Measurements from ENCODE around the gene IL21. TPM values are rescaled to one million over a fixed set of nuclear protein-coding genes. Genes with fewer than 3 reads are reported as not detected.

The IL21 gene
- total RNA-seq, result 10 to 100 TPM; 65.1 to 67.0 TPM

GRCh38 chr4:122621016-122621507, at the start of gene IL21:
Gene IL21 (minus strand): TSS chr4:122621066. CDS start chr4:122621011, 55 bp downstream.
- peak within 1 kb of the TSS; percentile 87 for H3K27ac Mint-ChIP-seq
- no peaks in the 10 kb centered on the region for H3K9me3 Mint-ChIP-seq
- CTCF ChIA-PET, result interaction anchor here (0.8 to 1.6 kb wide), 4 partner anchors 9 to 96 kb away, joined by 3 to 7 read pairs (median 5); no protein-coding TSS in a partner anchor
- POLR2A ChIA-PET, result interaction anchor here (1.1 to 2.5 kb wide), 6 partner anchors 9 to 84 kb away, joined by 4 to 10 read pairs (median 8); no protein-coding TSS in a partner anchor
- peaks cover 67% of the 10 kb centered on the region for H3K36me3 Mint-ChIP-seq
- peaks cover 70% of the 10 kb centered on the region for H3K4me1 Mint-ChIP-seq (ENCODE audit: low read depth)
- intact Hi-C loops (cut with micrococcal nuclease), result loop anchor here (1.0 to 10.0 kb wide), 8 partner anchors 11 to 774 kb away; partner anchors contain the start of gene SPRY1
- H3K4me3 Mint-ChIP-seq, result peak within 1 kb of the TSS; percentile 76
- DNase-seq, result peak; percentile 56
- no peaks in the 10 kb centered on the region for H3K27me3 Mint-ChIP-seq

GRCh38 chr4:122669911-122670738, 49.3 kb upstream of the IL21 start:
- peak overlapping the region; percentile 29 for H3K27ac Mint-ChIP-seq
- CTCF ChIA-PET, result interaction anchor here (0.9 to 1.4 kb wide), 2 partner anchors 9 to 15 kb away, joined by 4 read pairs; no protein-coding TSS in a partner anchor
- intact Hi-C loops (cut with micrococcal nuclease), result loop anchor here (5.0 kb wide), 1 partner anchor 163 kb away; no protein-coding TSS in a partner anchor
- H3K9me3 Mint-ChIP-seq, result peaks cover 7% of the 10 kb centered on the region
- no peak for DNase-seq
- POLR2A ChIA-PET, result no interaction called here
- H3K4me3 Mint-ChIP-seq, result no peak overlapping the region
- peaks cover 6% of the 10 kb centered on the region for H3K36me3 Mint-ChIP-seq
- peaks cover 69% of the 10 kb centered on the region for H3K4me1 Mint-ChIP-seq (ENCODE audit: low read depth)
- no peaks in the 10 kb centered on the region for H3K27me3 Mint-ChIP-seq

GRCh38 chr4:122668241-122668640, 47.4 kb upstream of the IL21 start:
- POLR2A ChIA-PET, result no interaction called here
- CTCF ChIA-PET, result interaction anchor here (1.0 kb wide), 2 partner anchors 32 to 67 kb away, joined by 3 read pairs; no protein-coding TSS in a partner anchor
- no peak for DNase-seq
- Mint-ChIP-seq H3K36me3 (peaks cover 6% of the 10 kb centered on the region), H3K4me3 (no peak overlapping the region), H3K4me1 (ENCODE audit: low read depth) (peaks cover 68% of the 10 kb centered on the region), H3K27ac (peak overlapping the region; percentile 84), H3K27me3 (no peaks in the 10 kb centered on the region), H3K9me3 (peaks cover 7% of the 10 kb centered on the region)
- intact Hi-C loops (cut with micrococcal nuclease), result loop anchor here (5.0 kb wide), 1 partner anchor 161 kb away; no protein-coding TSS in a partner anchor

- Mint-ChIP-seq H3K36me3 (peaks cover 6% of the 10 kb centered on the region), H3K4me3 (peak overlapping the region; percentile 14), H3K9me3 (peaks cover 7% of the 10 kb centered on the region), H3K27me3 (no peaks in the 10 kb centered on the region), H3K4me1 (ENCODE audit: low read depth) (peaks cover 74% of the 10 kb centered on the region), H3K27ac (peak overlapping the region; percentile 93)
- intact Hi-C loops (cut with micrococcal nuclease), result loop anchor here (1.0 to 5.0 kb wide), 7 partner anchors 21 to 208 kb away; no protein-coding TSS in a partner anchor
- ChIA-PET CTCF (interaction anchor here (0.7 to 1.6 kb wide), 3 partner anchors 12 to 89 kb away, joined by 3 to 8 read pairs (median 4); no protein-coding TSS in a partner anchor), POLR2A (interaction anchor here (0.6 to 4.1 kb wide), 6 partner anchors 34 to 179 kb away, joined by 3 to 10 read pairs (median 5); partner anchors contain the start of gene IL21)
- no peak for DNase-seq
Measured at GRCh38 chr4:122666527-122667245, 45.8 kb upstream of the IL21 start.

GRCh38 chr4:122665161-122665929, 44.5 kb upstream of the IL21 start:
- POLR2A ChIA-PET, result interaction anchor here (1.1 to 4.1 kb wide), 3 partner anchors 32 to 45 kb away, joined by 4 to 10 read pairs (median 6); partner anchors contain the start of gene IL21
- Mint-ChIP-seq H3K9me3 (no peaks in the 10 kb centered on the region), H3K36me3 (no peaks in the 10 kb centered on the region), H3K4me1 (ENCODE audit: low read depth) (peaks cover 75% of the 10 kb centered on the region), H3K27ac (peak overlapping the region; percentile 93), H3K27me3 (no peaks in the 10 kb centered on the region), H3K4me3 (no peak overlapping the region)
- no peak for DNase-seq
- CTCF ChIA-PET, result interaction anchor here (1.0 to 1.6 kb wide), 8 partner anchors 8 to 87 kb away, joined by 3 to 8 read pairs (median 4); no protein-coding TSS in a partner anchor
- intact Hi-C loops (cut with micrococcal nuclease), result loop anchor here (5.0 kb wide), 1 partner anchor 158 kb away; no protein-coding TSS in a partner anchor

- peaks cover 81% of the 10 kb centered on the region for H3K4me1 Mint-ChIP-seq (ENCODE audit: low read depth)
- H3K27me3 Mint-ChIP-seq, result no peaks in the 10 kb centered on the region
- POLR2A ChIA-PET, result interaction anchor here (0.6 to 4.1 kb wide), 2 partner anchors 44 to 47 kb away, joined by 4 to 10 read pairs; partner anchors contain the start of gene IL21
- H3K36me3 Mint-ChIP-seq, result no peaks in the 10 kb centered on the region
- H3K4me3 Mint-ChIP-seq, result peak overlapping the region; percentile 51
- CTCF ChIA-PET, result no interaction called here
- intact Hi-C loops (cut with micrococcal nuclease), result loop anchor here (1.0 kb wide), 2 partner anchors 43 to 62 kb away; partner anchors contain the start of gene IL21
- peak; percentile 18 for DNase-seq
- peak overlapping the region; percentile 92 for H3K27ac Mint-ChIP-seq
- no peaks in the 10 kb centered on the region for H3K9me3 Mint-ChIP-seq
Measured at GRCh38 chr4:122663814-122664610, 43.1 kb upstream of the IL21 start.

GRCh38 chr4:122663291-122663690, 42.4 kb upstream of the IL21 start:
- ChIA-PET CTCF (no interaction called here), POLR2A (interaction anchor here (4.1 kb wide), 1 partner anchor 43 kb away, joined by 10 read pairs; the partner anchor contains the start of gene IL21)
- no peaks in the 10 kb centered on the region for H3K36me3 Mint-ChIP-seq
- H3K4me1 Mint-ChIP-seq (ENCODE audit: low read depth), result peaks cover 80% of the 10 kb centered on the region
- H3K4me3 Mint-ChIP-seq, result no peak overlapping the region
- no peaks in the 10 kb centered on the region for H3K9me3 Mint-ChIP-seq
- intact Hi-C loops (cut with micrococcal nuclease), result no loop called here
- H3K27me3 Mint-ChIP-seq, result no peaks in the 10 kb centered on the region
- H3K27ac Mint-ChIP-seq, result peak overlapping the region; percentile 92
- DNase-seq, result no peak

GRCh38 chr4:122662701-122663100, 41.8 kb upstream of the IL21 start:
- no peaks in the 10 kb centered on the region for H3K9me3 Mint-ChIP-seq
- intact Hi-C loops (cut with micrococcal nuclease), result no loop called here
- CTCF ChIA-PET, result no interaction called here
- H3K4me1 Mint-ChIP-seq (ENCODE audit: low read depth), result peaks cover 80% of the 10 kb centered on the region
- no peaks in the 10 kb centered on the region for H3K27me3 Mint-ChIP-seq
- H3K36me3 Mint-ChIP-seq, result no peaks in the 10 kb centered on the region
- DNase-seq, result no peak
- H3K4me3 Mint-ChIP-seq, result no peak overlapping the region
- H3K27ac Mint-ChIP-seq, result peak overlapping the region; percentile 92
- POLR2A ChIA-PET, result interaction anchor here (4.1 kb wide), 1 partner anchor 43 kb away, joined by 10 read pairs; the partner anchor contains the start of gene IL21

GRCh38 chr4:122661176-122662160, 40.6 kb upstream of the IL21 start:
- H3K4me1 Mint-ChIP-seq (ENCODE audit: low read depth), result peaks cover 81% of the 10 kb centered on the region
- no peak for DNase-seq
- ChIA-PET CTCF (interaction anchor here (1.0 to 2.5 kb wide), 2 partner anchors 56 to 97 kb away, joined by 4 to 8 read pairs; no protein-coding TSS in a partner anchor), POLR2A (interaction anchor here (0.6 to 0.9 kb wide), 2 partner anchors 40 to 59 kb away, joined by 3 read pairs; no protein-coding TSS in a partner anchor)
- H3K9me3 Mint-ChIP-seq, result peaks cover 5% of the 10 kb centered on the region
- no peak overlapping the region for H3K4me3 Mint-ChIP-seq
- no peaks in the 10 kb centered on the region for H3K27me3 Mint-ChIP-seq
- H3K27ac Mint-ChIP-seq, result peak overlapping the region; percentile 78
- intact Hi-C loops (cut with micrococcal nuclease), result no loop called here
- H3K36me3 Mint-ChIP-seq, result peaks cover 6% of the 10 kb centered on the region

Data from activated CD4-positive, alpha-beta memory T cell treated with anti-CD3 and anti-CD28 coated beads for 36 hours (primary cell).